GM12875 (cell line): ENCODE data around the gene PGA5.

Experiments
- H3K4me3 ChIP-seq: one replicate; pipeline ENCODE4 v1.5.1; 2011; ENCODE audit warnings: low read depth, low read length, control low read depth
- TF ChIP-seq, protein P1 (sequence below): IDR thresholded peaks from 2 replicates; pipeline ENCODE4 v1.5.1; 2011; ENCODE audit warnings: low read depth, mild to moderate bottlenecking, control low read depth, inconsistent platforms, low read length, moderate library complexity, borderline replicate concordance; ENCODE audit not compliant: insufficient read depth

The PGA5 gene

DNA sequence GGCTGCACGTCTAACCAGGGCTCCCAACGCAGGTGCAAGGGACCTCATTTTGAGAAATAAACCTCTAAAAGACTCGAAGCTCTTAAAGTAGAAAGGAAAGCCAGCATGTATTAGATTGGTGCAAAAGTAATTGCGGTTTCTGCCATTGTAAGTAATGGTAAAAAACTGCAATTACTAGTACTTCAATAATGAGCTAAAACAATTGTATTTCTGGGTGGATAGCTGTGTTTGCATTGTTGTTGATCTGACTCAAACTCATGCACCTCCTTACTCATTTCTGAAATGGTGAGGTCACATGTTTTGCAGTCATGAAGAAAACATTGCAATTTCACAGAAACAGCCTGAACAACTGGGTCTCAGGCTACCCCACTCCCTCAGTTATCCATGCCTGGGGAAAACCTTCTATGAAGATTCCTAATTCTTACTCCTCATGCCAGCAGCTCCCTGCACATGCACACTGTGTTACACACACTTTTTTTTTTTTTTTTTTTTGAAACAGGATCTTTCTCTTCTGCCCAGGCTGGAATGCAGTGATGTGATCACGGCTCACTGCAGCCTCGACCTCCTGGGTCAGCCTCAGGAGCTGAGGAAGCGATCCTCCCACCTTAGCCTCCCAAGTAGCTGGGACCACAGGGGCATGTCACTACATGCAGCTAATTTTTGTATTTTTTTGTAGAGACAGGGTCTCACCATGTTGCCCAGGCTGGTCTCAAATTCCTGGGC, 29.5 kb downstream of the PGA5 start:
- TF ChIP-seq, protein P1, sequence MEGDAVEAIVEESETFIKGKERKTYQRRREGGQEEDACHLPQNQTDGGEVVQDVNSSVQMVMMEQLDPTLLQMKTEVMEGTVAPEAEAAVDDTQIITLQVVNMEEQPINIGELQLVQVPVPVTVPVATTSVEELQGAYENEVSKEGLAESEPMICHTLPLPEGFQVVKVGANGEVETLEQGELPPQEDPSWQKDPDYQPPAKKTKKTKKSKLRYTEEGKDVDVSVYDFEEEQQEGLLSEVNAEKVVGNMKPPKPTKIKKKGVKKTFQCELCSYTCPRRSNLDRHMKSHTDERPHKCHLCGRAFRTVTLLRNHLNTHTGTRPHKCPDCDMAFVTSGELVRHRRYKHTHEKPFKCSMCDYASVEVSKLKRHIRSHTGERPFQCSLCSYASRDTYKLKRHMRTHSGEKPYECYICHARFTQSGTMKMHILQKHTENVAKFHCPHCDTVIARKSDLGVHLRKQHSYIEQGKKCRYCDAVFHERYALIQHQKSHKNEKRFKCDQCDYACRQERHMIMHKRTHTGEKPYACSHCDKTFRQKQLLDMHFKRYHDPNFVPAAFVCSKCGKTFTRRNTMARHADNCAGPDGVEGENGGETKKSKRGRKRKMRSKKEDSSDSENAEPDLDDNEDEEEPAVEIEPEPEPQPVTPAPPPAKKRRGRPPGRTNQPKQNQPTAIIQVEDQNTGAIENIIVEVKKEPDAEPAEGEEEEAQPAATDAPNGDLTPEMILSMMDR = no peak
- no peak overlapping the region for H3K4me3 ChIP-seq

DNA sequence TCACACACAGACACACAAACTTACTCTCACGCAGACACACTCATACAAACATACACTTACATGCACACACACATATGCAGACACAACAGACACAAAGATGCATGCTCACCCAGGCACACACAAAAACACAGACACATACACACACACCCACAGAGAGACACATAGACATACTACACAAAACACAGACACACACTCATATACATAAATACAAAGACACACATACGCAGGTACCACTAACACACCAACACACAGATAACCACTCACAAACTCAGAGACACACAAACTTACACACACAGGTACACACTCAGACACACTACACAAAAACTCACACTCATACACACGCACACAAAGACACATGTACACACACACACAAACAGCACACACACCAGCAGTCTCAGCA, 31.8 kb downstream of the PGA5 start:
- TF ChIP-seq, protein P1 = no peak
- no peak overlapping the region for H3K4me3 ChIP-seq

DNA sequence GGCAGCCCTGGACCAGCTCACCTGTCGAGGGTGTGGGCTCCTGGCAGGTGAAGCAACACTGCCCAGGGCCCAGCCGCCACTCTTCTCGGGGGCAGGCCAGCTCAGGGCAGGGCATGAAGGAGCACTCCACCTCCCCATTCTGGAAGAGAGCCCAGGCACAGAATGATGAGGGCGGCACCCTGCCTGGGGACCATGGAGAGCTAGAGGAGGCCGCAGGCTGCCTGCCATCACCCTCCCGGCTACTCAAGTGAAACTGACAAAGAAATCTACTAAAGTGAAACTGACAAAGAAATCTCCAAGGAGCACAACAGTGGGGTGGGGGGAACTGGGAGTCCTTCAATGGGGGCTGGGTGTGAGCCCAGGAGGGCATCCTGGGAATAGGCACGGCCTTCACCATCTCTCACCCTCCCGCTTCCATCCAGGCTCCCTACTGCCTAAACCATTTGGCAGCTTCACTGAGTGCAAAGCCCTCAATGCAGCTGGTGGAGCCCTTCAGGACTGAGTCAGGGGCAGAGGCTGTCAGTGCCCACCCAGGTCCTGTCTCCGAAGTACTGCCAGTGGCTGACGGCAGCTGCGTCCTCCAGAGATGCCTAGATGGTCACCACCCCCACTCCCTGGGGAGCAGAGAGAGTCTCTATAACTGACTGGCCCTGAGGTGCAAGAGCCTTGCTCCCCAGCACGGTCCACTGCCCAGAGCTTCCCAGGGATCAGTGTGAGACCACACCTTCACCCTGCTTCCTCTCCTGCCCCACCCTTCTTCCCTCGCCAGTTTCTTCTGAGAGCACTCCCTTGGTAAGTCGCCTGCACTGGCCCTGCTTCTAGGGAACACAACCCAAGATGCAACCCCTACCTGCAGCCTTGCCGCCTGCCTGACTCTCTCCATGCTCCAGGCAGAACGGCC, 32.5 kb downstream of the PGA5 start:
- TF ChIP-seq, protein P1 = no peak
- H3K4me3 ChIP-seq = no peak overlapping the region

DNA sequence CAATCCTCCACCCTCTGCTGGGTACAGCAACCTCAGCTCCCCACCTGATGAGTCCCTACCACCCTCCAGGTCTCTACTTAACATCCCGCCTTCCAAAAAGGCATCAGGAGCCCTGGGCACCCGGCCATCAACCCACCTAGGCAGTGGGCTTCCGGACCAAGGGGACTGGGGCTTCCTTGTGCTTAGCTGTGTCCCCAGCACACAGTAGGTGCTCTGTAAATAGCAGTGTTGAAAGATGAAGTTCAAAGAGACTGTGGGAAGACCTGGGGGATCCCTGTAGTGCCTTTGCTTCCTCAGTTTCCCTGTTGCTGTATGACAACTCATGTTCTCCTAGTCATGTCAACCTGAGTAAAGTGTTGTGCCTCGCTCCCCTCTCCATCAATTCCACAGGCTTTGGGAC, 33.1 kb downstream of the PGA5 start:
- TF ChIP-seq, protein P1 = no peak

DNA sequence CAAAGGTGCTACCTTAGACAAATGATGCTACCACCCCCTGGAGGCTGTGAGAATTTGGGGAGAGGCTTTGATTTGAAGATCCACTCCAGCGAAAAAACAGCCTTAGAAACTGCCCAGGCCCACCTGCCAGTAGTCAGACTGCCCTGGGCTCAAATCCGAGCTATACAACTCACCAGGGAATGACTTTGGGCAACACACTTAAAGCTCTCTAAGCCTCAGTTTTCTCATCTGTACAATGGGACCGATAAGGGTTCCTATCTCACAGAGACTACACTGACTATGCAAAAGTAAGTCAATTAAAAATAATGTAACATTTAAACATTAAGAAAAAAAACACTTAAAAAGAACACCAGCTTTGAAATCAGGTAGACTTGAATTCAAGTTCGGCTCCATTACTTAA, 34.2 kb downstream of the PGA5 start:
- H3K4me3 ChIP-seq = no peak overlapping the region
- TF ChIP-seq, protein P1 = no peak

More for the DNA sequence above, 33.1 kb downstream of the PGA5 start:
- H3K4me3 ChIP-seq = no peak overlapping the region

DNA sequence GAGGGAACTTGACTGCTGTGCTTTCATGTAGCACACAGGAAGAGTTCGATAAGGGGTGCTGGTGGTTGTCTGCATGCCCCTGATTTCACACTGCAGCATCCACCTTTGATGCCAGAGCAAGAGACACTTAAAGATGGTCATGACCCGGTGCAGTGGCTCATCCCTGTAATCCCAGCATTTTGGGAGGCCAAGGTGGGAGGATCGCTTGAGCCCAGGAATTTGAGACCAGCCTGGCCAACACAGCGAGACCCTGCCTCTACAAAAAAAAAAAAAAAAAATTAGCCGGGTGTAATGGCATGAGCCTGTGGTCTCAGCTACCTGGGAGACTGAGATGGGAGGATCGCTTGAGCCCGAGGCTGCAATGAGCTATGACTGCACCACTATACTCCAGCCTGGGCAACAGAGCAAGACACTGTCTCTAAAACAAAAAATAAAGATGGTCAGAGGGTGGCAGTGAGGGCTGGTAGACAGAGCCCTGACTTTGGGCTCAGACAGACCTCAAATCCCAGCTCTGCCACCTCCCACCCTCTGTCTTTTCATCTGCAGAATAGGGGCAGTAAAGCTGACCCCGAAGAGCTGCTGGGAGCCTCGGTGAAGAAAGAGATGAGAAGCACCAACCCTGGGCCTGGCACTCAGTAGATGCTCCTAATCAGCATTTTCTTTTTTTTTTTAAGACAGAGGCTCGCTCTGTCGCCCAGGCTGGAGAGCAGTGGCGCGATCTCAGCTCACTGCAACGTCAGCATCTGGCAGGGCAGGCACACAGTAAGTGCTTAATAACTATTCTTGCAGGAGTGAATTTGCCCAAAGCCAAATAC, 36.4 kb downstream of the PGA5 start:
- TF ChIP-seq, protein P1 = no peak
- no peak overlapping the region for H3K4me3 ChIP-seq
